ENCODE measurements around the gene ZNF140. TPM values are rescaled to one million over a fixed set of nuclear protein-coding genes. Genes with fewer than 3 reads are reported as not detected.

ZNF140 gene
- total and polyA plus RNA-seq, 2 of the 13 experiments (the other 11 are each of a cell fraction or from before 2014, with no cell fraction given): 8.7 to 13.5 TPM

DNA sequence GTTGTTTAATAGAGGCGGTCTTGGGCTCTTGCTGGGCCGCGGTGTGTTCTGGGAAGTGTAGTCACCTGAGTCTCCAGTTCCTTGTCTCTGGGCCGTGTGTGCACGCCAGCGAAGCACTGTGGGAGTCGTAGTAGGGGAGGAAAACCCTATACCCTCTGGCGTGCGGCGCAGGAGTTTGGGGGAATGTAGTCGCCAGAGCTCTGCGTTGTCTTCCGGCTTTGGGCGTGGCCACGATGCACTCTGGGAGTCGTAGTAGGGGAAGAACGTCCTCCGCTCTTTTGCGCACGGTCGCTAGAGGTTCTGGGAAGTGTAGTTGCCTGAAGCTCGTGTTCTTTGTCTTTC lies 726 bp upstream of the ZNF140 start (continued):
- TF ChIP-seq, protein P1, sequence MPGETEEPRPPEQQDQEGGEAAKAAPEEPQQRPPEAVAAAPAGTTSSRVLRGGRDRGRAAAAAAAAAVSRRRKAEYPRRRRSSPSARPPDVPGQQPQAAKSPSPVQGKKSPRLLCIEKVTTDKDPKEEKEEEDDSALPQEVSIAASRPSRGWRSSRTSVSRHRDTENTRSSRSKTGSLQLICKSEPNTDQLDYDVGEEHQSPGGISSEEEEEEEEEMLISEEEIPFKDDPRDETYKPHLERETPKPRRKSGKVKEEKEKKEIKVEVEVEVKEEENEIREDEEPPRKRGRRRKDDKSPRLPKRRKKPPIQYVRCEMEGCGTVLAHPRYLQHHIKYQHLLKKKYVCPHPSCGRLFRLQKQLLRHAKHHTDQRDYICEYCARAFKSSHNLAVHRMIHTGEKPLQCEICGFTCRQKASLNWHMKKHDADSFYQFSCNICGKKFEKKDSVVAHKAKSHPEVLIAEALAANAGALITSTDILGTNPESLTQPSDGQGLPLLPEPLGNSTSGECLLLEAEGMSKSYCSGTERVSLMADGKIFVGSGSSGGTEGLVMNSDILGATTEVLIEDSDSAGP (CRISPR knock-in tag; IDR thresholded peaks at IDR 0.05; ENCODE audit: borderline replicate concordance): peak; percentile 83; the same call in 1 of the 2 replicates
- TF ChIP-seq, protein P2, sequence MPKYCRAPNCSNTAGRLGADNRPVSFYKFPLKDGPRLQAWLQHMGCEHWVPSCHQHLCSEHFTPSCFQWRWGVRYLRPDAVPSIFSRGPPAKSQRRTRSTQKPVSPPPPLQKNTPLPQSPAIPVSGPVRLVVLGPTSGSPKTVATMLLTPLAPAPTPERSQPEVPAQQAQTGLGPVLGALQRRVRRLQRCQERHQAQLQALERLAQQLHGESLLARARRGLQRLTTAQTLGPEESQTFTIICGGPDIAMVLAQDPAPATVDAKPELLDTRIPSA (CRISPR knock-in tag; IDR thresholded peaks at IDR 0.05; ENCODE audit: borderline replicate concordance): 0 out of 2 replicates have a peak, but pooled peaks have one; percentile 9
- TF ChIP-seq, protein P3, sequence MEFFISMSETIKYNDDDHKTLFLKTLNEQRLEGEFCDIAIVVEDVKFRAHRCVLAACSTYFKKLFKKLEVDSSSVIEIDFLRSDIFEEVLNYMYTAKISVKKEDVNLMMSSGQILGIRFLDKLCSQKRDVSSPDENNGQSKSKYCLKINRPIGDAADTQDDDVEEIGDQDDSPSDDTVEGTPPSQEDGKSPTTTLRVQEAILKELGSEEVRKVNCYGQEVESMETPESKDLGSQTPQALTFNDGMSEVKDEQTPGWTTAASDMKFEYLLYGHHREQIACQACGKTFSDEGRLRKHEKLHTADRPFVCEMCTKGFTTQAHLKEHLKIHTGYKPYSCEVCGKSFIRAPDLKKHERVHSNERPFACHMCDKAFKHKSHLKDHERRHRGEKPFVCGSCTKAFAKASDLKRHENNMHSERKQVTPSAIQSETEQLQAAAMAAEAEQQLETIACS (CRISPR knock-in tag; IDR thresholded peaks at IDR 0.05): peak; percentile 38; the same call in 1 of the 2 replicates
- TF ChIP-seq MED1 (CRISPR knock-in tag; IDR thresholded peaks at IDR 0.05) (peak; percentile 55; the same call in 1 of the 2 replicates), IKZF4 (CRISPR knock-in tag; IDR thresholded peaks at IDR 0.05; ENCODE audit: borderline replicate concordance, low read depth, not compliant biosample characterization) (no peak), GTF2F1 (IDR thresholded peaks at IDR 0.05; ENCODE audit: low read length) (0 out of 2 replicates have a peak, but pooled peaks have one; percentile 56), SMAD1 (CRISPR knock-in tag; IDR thresholded peaks at IDR 0.05; ENCODE audit: borderline replicate concordance, low read depth) (0 out of 2 replicates have a peak, but pooled peaks have one; percentile 23), RBM39 (IDR thresholded peaks at IDR 0.05; ENCODE audit: low read depth, low read length, poor library complexity, severe bottlenecking) (no peak)
- TF ChIP-seq, protein P4, sequence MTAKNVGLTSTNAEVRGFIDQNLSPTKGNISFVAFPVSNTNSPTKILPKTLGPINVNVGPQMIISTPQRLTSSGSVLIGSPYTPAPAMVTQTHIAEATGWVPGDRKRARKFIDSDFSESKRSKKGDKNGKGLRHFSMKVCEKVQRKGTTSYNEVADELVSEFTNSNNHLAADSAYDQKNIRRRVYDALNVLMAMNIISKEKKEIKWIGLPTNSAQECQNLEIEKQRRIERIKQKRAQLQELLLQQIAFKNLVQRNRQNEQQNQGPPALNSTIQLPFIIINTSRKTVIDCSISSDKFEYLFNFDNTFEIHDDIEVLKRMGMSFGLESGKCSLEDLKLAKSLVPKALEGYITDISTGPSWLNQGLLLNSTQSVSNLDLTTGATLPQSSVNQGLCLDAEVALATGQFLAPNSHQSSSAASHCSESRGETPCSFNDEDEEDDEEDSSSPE (CRISPR knock-in tag; IDR thresholded peaks at IDR 0.05): no peak
- TF ChIP-seq, protein P5, sequence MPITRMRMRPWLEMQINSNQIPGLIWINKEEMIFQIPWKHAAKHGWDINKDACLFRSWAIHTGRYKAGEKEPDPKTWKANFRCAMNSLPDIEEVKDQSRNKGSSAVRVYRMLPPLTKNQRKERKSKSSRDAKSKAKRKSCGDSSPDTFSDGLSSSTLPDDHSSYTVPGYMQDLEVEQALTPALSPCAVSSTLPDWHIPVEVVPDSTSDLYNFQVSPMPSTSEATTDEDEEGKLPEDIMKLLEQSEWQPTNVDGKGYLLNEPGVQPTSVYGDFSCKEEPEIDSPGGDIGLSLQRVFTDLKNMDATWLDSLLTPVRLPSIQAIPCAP (CRISPR knock-in tag; IDR thresholded peaks at IDR 0.05; ENCODE audit: low read depth): no peak
- TF ChIP-seq, protein P6, sequence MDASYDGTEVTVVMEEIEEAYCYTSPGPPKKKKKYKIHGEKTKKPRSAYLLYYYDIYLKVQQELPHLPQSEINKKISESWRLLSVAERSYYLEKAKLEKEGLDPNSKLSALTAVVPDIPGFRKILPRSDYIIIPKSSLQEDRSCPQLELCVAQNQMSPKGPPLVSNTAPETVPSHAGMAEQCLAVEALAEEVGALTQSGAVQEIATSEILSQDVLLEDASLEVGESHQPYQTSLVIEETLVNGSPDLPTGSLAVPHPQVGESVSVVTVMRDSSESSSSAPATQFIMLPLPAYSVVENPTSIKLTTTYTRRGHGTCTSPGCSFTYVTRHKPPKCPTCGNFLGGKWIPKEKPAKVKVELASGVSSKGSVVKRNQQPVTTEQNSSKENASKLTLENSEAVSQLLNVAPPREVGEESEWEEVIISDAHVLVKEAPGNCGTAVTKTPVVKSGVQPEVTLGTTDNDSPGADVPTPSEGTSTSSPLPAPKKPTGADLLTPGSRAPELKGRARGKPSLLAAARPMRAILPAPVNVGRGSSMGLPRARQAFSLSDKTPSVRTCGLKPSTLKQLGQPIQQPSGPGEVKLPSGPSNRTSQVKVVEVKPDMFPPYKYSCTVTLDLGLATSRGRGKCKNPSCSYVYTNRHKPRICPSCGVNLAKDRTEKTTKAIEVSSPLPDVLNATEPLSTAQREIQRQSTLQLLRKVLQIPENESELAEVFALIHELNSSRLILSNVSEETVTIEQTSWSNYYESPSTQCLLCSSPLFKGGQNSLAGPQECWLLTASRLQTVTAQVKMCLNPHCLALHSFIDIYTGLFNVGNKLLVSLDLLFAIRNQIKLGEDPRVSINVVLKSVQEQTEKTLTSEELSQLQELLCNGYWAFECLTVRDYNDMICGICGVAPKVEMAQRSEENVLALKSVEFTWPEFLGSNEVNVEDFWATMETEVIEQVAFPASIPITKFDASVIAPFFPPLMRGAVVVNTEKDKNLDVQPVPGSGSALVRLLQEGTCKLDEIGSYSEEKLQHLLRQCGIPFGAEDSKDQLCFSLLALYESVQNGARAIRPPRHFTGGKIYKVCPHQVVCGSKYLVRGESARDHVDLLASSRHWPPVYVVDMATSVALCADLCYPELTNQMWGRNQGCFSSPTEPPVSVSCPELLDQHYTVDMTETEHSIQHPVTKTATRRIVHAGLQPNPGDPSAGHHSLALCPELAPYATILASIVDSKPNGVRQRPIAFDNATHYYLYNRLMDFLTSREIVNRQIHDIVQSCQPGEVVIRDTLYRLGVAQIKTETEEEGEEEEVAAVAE (CRISPR knock-in tag; IDR thresholded peaks at IDR 0.05; ENCODE audit: borderline replicate concordance): peak; percentile 50; the same call in 1 of the 2 replicates
- TF ChIP-seq, protein P7, sequence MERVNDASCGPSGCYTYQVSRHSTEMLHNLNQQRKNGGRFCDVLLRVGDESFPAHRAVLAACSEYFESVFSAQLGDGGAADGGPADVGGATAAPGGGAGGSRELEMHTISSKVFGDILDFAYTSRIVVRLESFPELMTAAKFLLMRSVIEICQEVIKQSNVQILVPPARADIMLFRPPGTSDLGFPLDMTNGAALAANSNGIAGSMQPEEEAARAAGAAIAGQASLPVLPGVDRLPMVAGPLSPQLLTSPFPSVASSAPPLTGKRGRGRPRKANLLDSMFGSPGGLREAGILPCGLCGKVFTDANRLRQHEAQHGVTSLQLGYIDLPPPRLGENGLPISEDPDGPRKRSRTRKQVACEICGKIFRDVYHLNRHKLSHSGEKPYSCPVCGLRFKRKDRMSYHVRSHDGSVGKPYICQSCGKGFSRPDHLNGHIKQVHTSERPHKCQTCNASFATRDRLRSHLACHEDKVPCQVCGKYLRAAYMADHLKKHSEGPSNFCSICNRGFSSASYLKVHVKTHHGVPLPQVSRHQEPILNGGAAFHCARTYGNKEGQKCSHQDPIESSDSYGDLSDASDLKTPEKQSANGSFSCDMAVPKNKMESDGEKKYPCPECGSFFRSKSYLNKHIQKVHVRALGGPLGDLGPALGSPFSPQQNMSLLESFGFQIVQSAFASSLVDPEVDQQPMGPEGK (CRISPR knock-in tag; IDR thresholded peaks at IDR 0.05): peak; percentile 72; the same call in 1 of the 2 replicates
- TF ChIP-seq, protein P8, sequence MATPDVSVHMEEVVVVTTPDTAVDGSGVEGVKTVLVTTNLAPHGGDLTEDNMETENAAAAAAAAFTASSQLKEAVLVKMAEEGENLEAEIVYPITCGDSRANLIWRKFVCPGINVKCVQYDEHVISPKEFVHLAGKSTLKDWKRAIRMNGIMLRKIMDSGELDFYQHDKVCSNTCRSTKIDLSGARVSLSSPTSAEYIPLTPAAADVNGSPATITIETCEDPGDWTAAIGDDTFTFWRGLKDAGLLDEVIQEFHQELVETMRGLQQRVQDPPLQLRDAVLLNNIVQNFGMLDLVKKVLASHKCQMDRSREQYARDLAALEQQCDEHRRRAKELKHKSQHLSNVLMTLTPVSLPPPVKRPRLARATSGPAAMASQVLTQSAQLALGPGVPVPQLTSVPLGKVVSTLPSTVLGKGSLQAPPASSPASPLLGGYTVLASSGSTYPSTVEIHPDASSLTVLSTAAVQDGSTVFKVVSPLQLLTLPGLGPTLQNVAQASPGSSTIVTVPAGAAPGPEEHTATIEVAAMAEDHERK (CRISPR knock-in tag; IDR thresholded peaks at IDR 0.05; ENCODE audit: low read depth): peak; percentile 90

Measured in HepG2 (cell line).